Putamen (tissue), 1 donor: ENCODE measurements around the gene ACOX2.
A peak's percentile ranks its signal among the peaks of the same experiment; 100 is the strongest.

Experiments
- DNase-seq: peaks from one replicate; pipeline ENCODE4 v3.0.0-alpha.2; 2016; ENCODE audit warnings: low spot score

Gene ACOX2

DNA sequence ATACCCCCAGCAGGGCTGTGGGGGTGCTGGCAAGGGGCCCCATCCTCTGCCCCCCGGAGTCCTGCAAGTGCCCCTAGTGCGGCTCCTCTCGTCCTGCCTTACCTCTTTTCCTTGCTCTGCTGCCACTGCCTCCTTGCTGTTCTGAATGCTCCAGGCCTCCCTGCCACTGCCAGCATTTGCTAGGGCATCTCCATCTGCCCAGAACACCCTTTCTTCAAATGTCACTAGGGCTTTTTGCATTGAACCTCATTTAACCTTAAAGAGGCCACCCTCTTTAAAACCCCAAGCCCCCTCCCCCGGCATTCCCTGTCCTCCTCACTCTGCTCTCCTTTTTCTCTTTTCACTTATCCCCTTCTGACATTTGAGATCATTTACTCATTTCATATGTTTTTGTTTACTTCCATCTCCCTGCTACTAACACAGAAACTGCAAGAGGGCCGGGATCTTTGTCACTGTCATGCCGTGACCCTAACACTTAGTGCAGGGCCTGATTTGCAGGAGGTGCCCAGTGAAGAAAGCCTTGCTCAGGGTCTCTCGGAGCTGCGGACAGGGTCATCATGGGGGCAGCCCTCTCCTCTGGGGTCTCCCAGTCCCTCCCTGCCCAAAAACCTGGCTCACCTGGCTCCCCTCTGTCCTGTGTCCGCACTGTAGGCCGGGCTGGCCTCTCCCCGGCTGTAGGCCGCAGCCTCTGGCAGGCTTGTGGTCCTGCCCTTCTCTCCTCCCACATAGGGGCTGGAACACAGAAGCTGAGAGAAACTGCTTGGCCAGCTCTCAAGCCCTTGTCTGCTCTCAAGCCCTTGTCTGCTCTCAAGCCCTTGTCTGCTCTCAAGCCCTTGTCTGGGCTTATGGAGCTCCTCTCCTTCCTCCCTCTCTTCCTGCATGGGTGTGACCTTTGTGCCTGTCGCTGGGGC lies at the start of gene ACOX2:
Gene ACOX2 (minus strand): TSS at position 690 of the 911 bp plus-strand sequence. CDS start 2,084 bp downstream, outside the sequence.
- no peak for DNase-seq

DNA sequence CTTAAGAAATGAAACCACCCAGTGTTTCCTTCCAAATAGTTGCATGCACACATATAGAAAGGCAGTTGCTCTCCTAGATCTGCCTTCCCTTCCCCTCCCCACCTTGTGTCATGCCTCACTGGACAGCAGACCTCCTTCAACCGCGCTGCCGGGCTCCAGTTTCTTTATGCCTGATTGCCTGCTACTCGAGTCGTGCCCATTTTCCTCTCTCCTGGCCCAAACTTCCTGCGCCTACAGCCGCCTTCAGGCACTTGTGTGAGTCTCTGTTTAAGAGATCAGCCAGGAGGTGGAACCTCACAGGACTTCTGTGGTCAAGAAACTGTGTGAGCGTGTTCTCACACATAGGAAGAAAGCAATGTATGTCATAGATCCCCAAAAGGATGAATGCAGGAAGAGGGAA lies 49.0 kb upstream of the ACOX2 start:
- no peak for DNase-seq

- DNase-seq = peak; percentile 64
Measured at GRCh38 chr3:58585005-58585786, 48.2 kb upstream of the ACOX2 start.

DNA sequence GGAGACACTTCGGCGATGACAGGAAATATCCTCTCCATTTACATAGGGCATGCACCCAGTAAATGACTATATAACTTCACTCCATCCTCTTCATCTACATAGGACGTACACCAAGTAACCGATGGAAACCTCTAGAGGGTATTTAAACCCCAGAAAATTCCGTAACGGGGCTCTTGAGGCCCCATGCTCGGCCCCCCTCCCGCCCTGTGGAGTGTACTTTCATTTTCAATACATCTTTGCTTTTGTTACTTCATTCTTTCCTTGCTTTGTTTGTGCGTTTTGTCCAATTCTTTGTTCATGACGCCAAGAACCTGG lies 47.7 kb upstream of the ACOX2 start:
- DNase-seq = no peak

GRCh38 chr3:58581328-58582091 lies 44.5 kb upstream of the ACOX2 start:
- peak; percentile 63 for DNase-seq

DNA sequence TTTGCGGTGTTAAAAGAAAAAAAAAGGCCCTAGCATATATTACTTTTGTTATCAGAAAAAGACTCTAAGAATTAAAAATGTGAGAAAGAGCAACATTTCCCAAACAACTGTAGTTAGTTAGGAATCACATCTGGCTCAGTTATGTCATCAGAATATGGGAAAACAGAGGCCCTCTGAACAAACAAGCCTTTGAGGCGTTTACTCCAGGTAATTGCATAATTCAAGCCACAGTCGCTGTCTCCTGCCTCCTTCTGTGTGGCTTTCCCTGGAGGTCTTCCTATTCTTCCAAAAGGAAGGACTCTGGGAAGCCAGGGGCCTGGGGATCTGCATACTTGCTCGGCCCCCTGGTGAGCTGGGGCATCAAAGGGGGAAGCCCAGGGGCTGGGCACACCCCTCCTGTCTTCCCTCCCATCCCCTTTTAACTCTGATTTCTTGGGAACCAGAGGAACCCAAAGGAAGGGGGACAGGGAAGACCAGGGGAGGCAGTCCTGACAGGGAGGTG lies 43.9 kb upstream of the ACOX2 start:
- DNase-seq = no peak

GRCh38 chr3:58578873-58579272 lies 41.9 kb upstream of the ACOX2 start:
- DNase-seq = no peak

DNA sequence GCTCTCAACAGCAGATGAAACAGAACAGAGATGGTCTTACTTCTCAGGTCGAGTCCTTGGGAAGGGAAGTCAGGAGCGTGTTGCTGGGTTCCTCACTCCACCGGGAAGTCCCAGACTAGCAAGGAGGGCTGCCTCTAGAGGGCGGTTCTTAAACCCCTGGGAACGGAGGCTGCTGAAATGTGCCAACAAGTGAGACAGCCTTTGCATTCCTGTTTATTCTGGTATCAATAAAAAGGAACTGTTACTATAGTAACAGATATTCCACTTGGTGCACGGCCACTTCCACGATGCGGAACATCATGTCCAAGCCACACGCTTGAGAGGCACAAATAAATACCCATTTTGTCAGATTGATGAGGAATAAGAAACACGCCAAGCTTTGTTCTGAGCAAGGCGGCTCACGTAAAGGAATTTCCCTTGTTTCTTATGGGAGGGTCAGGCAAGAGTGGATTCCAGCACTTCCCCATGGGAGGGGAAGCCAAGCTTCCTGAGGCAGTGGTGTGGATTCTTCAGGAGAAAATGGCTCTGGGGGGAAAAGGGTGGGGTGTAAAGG lies 40.4 kb upstream of the ACOX2 start, which contains the start of gene FAM107A:
Gene FAM107A (minus strand): TSS at position 123 of the 553 bp plus-strand sequence. CDS start 7,531 bp downstream, outside the sequence.
- peak; percentile 53 for DNase-seq

GRCh38 chr3:58576716-58577115 lies 39.7 kb upstream of the ACOX2 start:
- no peak for DNase-seq

- DNase-seq = peak; percentile 22
Measured at GRCh38 chr3:58575971-58576652, 39.1 kb upstream of the ACOX2 start.

DNA sequence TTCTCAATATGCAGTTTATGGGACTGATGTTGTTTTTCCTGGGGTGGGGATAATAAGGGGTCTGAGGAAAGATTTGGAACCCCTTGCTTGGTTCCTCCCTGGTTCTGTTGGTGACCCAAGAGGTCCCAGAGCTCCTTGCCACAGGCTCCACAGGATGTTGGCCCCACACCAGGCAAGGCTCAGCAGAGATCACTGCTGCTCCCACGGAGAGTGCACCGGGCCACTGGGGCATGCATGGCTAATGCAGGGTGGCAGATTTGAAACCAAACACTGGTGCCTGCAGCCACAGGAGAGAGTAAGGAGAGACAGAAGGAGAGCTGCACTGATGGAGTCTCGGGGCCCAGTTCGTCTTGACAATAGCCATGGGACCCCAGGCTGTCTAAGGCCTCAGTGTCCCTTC lies 37.7 kb upstream of the ACOX2 start:
- no peak for DNase-seq

- no peak for DNase-seq
Measured at GRCh38 chr3:58574106-58574505, 37.1 kb upstream of the ACOX2 start.

DNA sequence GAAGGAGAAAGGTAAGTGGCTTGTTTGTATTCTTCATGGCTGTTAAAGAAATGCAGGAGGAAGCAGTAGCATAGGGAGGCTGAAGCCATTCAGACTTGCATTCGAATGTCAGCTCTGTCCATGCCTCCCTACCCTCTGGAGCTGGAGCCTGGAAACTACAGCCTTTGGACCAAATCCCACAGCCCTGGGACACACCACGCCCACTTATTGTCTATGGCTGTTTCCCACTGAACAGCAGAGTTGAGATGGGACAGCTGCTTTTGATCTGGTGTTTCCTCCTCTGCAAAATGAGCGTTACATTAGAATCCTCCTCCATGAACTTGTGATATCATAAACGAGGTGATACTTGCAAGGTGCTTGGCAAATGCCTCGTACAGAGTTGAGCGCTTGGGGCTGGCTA lies 36.6 kb upstream of the ACOX2 start:
- DNase-seq = no peak

DNA sequence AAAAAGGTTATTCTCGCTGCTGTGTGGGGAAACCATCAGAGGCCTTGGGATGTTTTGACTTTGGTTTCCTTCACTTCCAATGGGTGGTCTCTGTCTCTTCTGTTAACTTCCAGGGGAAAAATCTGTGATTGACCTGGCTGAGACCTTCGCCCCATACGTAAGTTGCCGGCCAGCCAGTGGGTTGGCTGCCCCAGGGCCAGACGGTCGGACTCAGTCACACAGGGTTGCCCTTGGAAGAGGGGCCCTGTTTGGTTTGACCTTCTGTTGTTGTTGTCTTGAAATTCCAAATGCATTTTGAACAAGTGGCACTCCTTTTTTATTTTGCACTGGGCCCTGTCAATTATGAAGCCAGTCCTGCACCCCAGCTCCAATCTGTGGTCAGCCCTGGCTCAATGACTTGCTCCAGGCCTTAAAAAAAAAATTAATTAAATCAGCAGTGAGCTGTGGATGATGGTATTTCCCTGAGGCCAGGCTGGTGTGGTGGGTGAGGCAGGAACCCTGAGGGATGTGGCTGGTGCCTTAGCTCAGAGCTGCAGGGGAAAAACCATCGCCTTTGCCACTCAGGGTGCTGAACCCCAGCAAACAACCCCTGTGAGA lies 35.7 kb upstream of the ACOX2 start:
- DNase-seq = no peak

DNA sequence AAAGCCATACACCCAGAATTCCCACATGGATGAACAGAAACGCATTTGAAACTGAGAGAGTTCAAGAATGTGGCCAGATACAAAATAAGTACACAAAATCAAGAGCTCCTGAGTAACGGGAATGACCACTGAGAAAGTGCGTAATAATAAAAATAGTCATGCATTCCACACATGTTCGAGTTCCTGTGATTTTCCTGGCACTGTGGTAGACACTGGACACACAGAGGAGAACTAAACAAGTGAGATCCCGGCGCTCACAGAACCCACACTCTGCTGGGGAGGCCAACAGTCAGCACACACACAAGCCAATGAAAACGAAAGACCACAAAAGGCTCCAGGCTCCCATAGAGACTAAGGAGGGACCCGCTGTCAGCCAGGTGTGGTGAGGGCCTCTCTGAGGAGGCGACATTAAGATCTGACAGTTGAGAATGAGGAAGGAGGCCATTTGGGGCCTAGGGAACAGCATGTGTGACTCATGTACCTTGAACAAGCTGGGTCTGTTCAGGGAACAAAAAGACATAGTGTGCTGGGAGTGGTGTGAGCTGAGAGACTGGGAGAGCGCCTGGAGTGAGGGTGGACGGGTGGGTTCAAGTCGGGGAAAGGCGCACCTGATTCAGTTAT lies 35.1 kb upstream of the ACOX2 start:
- no peak for DNase-seq

DNA sequence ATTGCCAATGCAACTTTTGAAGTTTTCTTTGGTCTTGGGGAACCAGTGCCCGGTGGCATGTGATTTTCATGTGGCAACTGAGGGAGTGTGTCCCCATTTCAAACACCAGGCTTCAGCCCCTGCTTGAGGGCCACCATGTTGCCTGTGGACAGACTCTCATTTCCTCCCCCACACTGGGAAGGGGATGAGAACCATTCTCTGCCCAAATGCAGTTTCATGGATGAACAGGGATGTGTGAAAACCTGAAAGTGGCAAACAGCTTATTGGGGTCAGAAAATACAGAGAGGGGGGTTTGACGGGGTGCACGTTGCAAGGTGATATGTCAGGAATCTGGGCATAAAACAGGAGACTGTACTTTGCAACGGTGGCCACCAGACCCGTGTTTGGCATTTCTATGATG lies 33.9 kb upstream of the ACOX2 start:
- no peak for DNase-seq

DNA sequence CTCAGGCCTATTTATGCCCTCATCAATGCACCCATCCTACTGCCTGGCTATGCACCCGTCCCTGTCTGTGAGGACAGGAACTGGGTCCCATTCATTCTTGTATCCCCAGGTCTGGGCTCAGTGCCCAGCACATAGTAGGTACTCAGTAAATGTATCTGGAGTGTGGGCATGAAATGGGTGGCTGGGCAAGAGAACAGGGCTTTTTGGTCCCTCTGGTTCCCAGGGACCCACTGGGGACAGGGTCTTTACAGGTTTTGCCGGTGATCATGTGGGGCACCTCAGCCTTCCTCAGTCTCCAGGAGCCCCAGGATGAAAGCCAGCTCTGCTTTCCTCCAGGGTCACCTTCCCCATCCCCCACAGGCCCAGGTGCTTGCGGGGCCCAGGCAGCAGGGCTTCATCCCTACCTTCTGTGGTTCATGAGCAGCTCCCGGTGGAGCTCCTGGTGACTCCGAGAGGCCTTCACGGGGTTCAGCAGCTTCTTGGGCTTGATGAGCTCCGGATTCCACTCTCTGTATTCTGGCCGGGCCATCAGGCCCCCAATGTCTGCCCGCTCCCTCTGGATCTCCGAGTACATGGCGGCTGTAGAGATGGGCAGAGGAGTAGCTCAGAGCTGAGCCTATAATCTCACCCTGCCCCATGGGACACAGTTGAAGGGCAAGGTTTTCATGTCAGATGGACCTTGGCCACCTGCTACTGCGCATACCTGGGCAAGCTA lies 32.5 kb upstream of the ACOX2 start:
- no peak for DNase-seq

DNA sequence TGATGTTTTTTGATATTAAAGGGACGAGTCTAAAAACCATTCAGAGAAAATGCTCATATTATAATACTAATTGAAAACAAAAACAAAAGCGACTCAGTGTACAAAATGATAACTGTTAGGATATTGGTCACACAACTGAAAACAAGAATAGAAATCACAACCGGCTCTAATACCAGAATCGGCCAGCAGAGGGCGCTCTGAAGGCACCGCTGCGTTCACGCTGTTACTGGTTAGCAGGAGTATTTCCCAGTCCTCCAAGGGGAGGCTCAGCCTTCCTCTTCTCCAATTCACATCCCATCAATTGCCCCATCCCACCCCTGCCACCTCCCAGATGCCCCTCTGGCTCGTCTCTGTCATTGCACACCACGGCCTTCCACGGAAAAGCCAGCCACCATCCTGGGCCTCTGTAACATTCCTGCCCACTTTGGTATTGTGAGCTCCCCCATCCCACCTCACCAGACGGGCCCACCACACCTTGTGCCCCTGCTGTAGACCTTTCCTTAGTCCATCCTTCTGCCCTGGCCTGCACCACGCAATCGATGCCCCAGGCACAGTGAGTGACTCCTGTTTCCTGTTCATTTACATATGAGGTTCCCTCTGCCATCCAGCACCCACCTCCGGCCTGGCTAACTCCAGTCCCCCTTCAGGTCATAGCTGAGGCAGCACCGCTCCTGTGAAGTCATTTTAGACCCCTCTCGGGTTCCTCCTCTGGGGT lies 31.7 kb upstream of the ACOX2 start:
- peak; percentile 57 for DNase-seq

DNA sequence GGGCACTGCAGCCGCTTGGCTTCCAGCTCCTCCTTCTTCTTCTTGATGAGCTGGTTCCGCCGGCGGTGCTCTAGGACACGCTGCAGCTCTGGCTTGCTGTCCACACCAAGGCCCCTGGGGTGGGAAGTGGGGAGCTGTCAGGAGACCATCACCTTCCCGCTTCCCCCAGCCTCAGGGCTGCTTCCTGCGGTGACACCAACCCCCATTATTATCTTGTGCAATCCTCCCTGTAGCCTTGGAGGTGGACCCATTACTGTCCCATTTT lies 30.2 kb upstream of the ACOX2 start:
- DNase-seq = no peak
